ENCODE data around the gene EVI5.
A peak's percentile ranks its signal among the peaks of the same experiment; 100 is the strongest.
"Not testable (repeated sequence)": the region's sequence is repeated elsewhere in the genome, so short reads cannot be mapped to it uniquely, and the experiment has no call there.

Gene EVI5

GRCh38 chr1:92567211-92567868, 217.6 kb downstream of the EVI5 start:
- DNase-seq: no peak

- no peak for DNase-seq
Measured at GRCh38 chr1:92563457-92564216, 221.3 kb downstream of the EVI5 start.

- no peak for DNase-seq
Measured at GRCh38 chr1:92556350-92556749, 228.6 kb downstream of the EVI5 start.

GRCh38 chr1:92554216-92554615, 230.7 kb downstream of the EVI5 start:
- DNase-seq: no peak

GRCh38 chr1:92551916-92552315, 233.0 kb downstream of the EVI5 start:
- no peak for DNase-seq

GRCh38 chr1:92544756-92545165, 240.1 kb downstream of the EVI5 start:
- DNase-seq: no peak

- no peak for DNase-seq
Measured at GRCh38 chr1:92543131-92544055, 241.5 kb downstream of the EVI5 start.

GRCh38 chr1:92538413-92539061, 246.4 kb downstream of the EVI5 start:
- peak; percentile 28 for DNase-seq

GRCh38 chr1:92538048-92538412, 246.9 kb downstream of the EVI5 start:
- peak; percentile 68 for DNase-seq

GRCh38 chr1:92536980-92537884, 247.7 kb downstream of the EVI5 start:
- peak; percentile 86 for DNase-seq

GRCh38 chr1:92536211-92536979, 248.5 kb downstream of the EVI5 start:
- no peak for DNase-seq

GRCh38 chr1:92532371-92532770, 252.5 kb downstream of the EVI5 start:
- DNase-seq: not testable (repeated sequence)

- DNase-seq: not testable (repeated sequence)
Measured at GRCh38 chr1:92531939-92532338, 253.0 kb downstream of the EVI5 start.

GRCh38 chr1:92527670-92528069, 257.2 kb downstream of the EVI5 start:
- DNase-seq: no peak

- not testable (repeated sequence) for DNase-seq
Measured at GRCh38 chr1:92524944-92525590, 259.8 kb downstream of the EVI5 start.

- no peak for DNase-seq
Measured at GRCh38 chr1:92519043-92519442, 265.9 kb downstream of the EVI5 start.

- no peak for DNase-seq
Measured at GRCh38 chr1:92516574-92516973, 268.3 kb downstream of the EVI5 start.

GRCh38 chr1:92515796-92516201, 269.1 kb downstream of the EVI5 start:
- DNase-seq: no peak

- DNase-seq: no peak
Measured at GRCh38 chr1:92511541-92511940, 273.4 kb downstream of the EVI5 start.

GRCh38 chr1:92509619-92510018, 275.3 kb downstream of the EVI5 start:
- DNase-seq: no peak
